Neural cell (in vitro differentiated cells): ENCODE measurements around the gene BHLHA15.

Source experiments
- CTCF ChIP-seq: fragments of 450-650 bp; IDR thresholded peaks from 2 replicates; pipeline ENCODE4 v1.5.1; 2014; ENCODE audit warnings: antibody characterized with exemption, mild to moderate bottlenecking, moderate library complexity; ENCODE audit not compliant: poor library complexity, severe bottlenecking
- EP300 ChIP-seq: fragments of 450-650 bp; conservative IDR thresholded peaks from 2 replicates; pipeline ENCODE4 v1.6.1; 2014; ENCODE audit warnings: antibody characterized with exemption, mild to moderate bottlenecking, moderate library complexity; ENCODE audit not compliant: poor library complexity, severe bottlenecking
- EZH2 ChIP-seq: fragments of 200-600, 300-800 bp; shearing (Covaris generic), sonication (generic); IDR thresholded peaks from 2 replicates; pipeline ENCODE4 v1.6.1; 2014; ENCODE audit warnings: antibody characterized with exemption, low read length, borderline replicate concordance, mild to moderate bottlenecking; ENCODE audit not compliant: insufficient read depth, poor library complexity, severe bottlenecking
- MXI1 ChIP-seq: fragments of 450-650 bp; conservative IDR thresholded peaks from 2 replicates; pipeline ENCODE4 v1.6.1; 2014; ENCODE audit warnings: antibody characterized with exemption, mild to moderate bottlenecking; ENCODE audit not compliant: poor library complexity, severe bottlenecking
- RAD21 ChIP-seq: fragments of 450-650 bp; conservative IDR thresholded peaks from 2 replicates; pipeline ENCODE4 v1.6.1; 2014; ENCODE audit warnings: antibody characterized with exemption, mild to moderate bottlenecking, moderate library complexity
- SMC3 ChIP-seq: fragments of 450-650 bp; conservative IDR thresholded peaks from 2 replicates; pipeline ENCODE4 v1.6.1; 2014; ENCODE audit warnings: antibody characterized with exemption, mild to moderate bottlenecking, moderate library complexity; ENCODE audit not compliant: poor library complexity
- TAF1 ChIP-seq: IDR thresholded peaks from 2 replicates; pipeline ENCODE4 v1.6.1; 2012; ENCODE audit warnings: low read depth

GRCh38 chr7:98233219-98234070, 22.2 kb downstream of the BHLHA15 start:
- no peak for TF ChIP-seq EZH2
- no peak for TF ChIP-seq CTCF
- no peak for TF ChIP-seq MXI1
- no peak for TF ChIP-seq RAD21
- TF ChIP-seq SMC3 = no peak
- no peak for TF ChIP-seq EP300
- TF ChIP-seq TAF1 = no peak
